Measurements from ENCODE around the gene RALA. TPM values are rescaled to one million over a fixed set of nuclear protein-coding genes. Genes with fewer than 3 reads are reported as not detected.

RALA gene
- total RNA-seq, 2 experiments from 2014 or later = 32.5 to 32.8 TPM

DNA sequence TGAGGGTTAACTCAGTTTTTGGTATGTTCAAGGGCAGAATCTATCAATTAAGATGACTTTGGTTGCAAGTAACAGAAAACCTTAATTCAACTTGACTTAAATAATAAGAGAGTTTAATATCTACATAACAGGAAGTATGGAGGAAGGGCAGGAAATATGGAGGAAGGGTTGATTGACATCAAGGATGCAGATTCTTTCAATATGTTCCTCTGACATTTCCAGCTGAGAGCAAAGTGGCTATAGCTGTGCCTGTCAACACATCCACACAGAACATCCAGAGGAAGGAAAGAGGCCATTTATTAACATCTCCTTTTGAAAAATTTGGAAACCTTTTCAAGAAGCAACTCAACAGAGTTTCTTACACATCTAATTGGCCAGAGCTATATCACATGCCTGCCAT lies 19.4 kb upstream of the RALA start:
- TF ChIP-seq, protein P1, sequence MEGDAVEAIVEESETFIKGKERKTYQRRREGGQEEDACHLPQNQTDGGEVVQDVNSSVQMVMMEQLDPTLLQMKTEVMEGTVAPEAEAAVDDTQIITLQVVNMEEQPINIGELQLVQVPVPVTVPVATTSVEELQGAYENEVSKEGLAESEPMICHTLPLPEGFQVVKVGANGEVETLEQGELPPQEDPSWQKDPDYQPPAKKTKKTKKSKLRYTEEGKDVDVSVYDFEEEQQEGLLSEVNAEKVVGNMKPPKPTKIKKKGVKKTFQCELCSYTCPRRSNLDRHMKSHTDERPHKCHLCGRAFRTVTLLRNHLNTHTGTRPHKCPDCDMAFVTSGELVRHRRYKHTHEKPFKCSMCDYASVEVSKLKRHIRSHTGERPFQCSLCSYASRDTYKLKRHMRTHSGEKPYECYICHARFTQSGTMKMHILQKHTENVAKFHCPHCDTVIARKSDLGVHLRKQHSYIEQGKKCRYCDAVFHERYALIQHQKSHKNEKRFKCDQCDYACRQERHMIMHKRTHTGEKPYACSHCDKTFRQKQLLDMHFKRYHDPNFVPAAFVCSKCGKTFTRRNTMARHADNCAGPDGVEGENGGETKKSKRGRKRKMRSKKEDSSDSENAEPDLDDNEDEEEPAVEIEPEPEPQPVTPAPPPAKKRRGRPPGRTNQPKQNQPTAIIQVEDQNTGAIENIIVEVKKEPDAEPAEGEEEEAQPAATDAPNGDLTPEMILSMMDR (IDR thresholded peaks at IDR 0.05) = no peak
- ATAC-seq (no peak), DNase-seq (no peak)
- POLR2A ChIA-PET = interaction anchor here (0.9 to 2.3 kb wide), 2 partner anchors 19 to 20 kb away, joined by 3 to 7 read pairs; partner anchors contain the start of gene RALA
- intact Hi-C loops (cut with micrococcal nuclease) = no loop called here
- Mint-ChIP-seq H3K27ac (no peak overlapping the region), H3K4me1 (ENCODE audit: low read depth) (peaks cover 33% of the 10 kb centered on the region), H3K36me3 (ENCODE audit: low read depth) (no peaks in the 10 kb centered on the region), H3K9me3 (peaks cover 8% of the 10 kb centered on the region), H3K4me3 (no peak overlapping the region), H3K27me3 (no peaks in the 10 kb centered on the region)
- CTCF ChIA-PET = interaction anchor here (1.9 to 4.0 kb wide), 2 partner anchors 11 to 24 kb away, joined by 4 to 15 read pairs; no protein-coding TSS in a partner anchor

DNA sequence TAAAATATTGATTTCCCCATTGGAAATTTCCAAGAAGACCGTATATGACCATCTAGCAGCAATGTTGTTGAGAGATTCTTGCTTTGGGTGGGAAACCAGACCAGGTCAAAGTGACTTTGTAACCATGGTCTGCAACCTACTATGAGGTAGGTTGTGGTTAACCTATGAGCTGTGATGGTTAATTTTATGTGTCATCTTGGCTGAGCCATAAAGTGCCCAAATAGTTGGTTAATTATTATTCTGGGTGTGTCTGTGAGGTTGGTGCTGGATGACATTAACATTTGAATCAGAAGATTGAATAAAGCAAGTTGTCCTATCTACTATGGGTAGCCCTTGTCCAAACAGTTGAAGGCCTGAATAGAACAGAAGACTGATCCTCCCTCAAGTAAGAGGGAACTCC lies 18.3 kb upstream of the RALA start:
- no peak overlapping the region for H3K27ac Mint-ChIP-seq
- peaks cover 8% of the 10 kb centered on the region for H3K9me3 Mint-ChIP-seq
- H3K36me3 Mint-ChIP-seq (ENCODE audit: low read depth) = no peaks in the 10 kb centered on the region
- no peak overlapping the region for H3K4me3 Mint-ChIP-seq
- DNase-seq (no peak), ATAC-seq (peak; percentile 37)
- intact Hi-C loops (cut with micrococcal nuclease) = no loop called here
- POLR2A ChIA-PET = interaction anchor here (0.8 to 2.3 kb wide), 3 partner anchors 9 to 23 kb away, joined by 3 to 7 read pairs (median 4); no protein-coding TSS in a partner anchor
- TF ChIP-seq, protein P1 (IDR thresholded peaks at IDR 0.05) = no peak
- CTCF ChIA-PET = interaction anchor here (0.9 to 1.2 kb wide), 2 partner anchors 10 to 25 kb away, joined by 4 to 5 read pairs; no protein-coding TSS in a partner anchor
- peaks cover 41% of the 10 kb centered on the region for H3K4me1 Mint-ChIP-seq (ENCODE audit: low read depth)
- peaks cover 3% of the 10 kb centered on the region for H3K27me3 Mint-ChIP-seq

DNA sequence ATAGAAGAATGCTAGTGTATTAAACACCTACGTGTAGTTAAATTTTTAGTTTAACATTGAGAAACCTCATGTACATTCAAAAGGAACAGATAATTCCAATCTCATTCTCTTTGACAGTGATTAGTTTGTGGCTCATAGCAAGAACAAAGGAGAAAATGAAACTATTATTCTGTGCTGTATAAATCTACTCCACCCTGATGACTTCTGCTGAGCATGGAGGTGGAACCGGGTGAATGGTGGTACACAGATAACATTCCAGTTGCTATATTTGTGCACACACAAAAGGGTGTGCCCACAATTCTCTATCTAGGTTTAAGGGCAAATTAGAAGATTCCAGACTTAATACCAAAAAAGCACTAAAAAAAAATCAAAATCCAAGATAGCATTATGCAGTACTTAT lies 17.0 kb upstream of the RALA start:
- no peaks in the 10 kb centered on the region for H3K36me3 Mint-ChIP-seq (ENCODE audit: low read depth)
- TF ChIP-seq, protein P1 (IDR thresholded peaks at IDR 0.05) = no peak
- no peak overlapping the region for H3K27ac Mint-ChIP-seq
- peaks cover 45% of the 10 kb centered on the region for H3K4me1 Mint-ChIP-seq (ENCODE audit: low read depth)
- no peak overlapping the region for H3K4me3 Mint-ChIP-seq
- no peak for DNase-seq
- ATAC-seq = no peak
- peaks cover 9% of the 10 kb centered on the region for H3K27me3 Mint-ChIP-seq
- ChIA-PET POLR2A (no interaction called here), CTCF (interaction anchor here (1.3 kb wide), 1 partner anchor 117 kb away, joined by 3 read pairs; no protein-coding TSS in a partner anchor)
- intact Hi-C loops (cut with micrococcal nuclease) = no loop called here
- H3K9me3 Mint-ChIP-seq = peaks cover 8% of the 10 kb centered on the region

DNA sequence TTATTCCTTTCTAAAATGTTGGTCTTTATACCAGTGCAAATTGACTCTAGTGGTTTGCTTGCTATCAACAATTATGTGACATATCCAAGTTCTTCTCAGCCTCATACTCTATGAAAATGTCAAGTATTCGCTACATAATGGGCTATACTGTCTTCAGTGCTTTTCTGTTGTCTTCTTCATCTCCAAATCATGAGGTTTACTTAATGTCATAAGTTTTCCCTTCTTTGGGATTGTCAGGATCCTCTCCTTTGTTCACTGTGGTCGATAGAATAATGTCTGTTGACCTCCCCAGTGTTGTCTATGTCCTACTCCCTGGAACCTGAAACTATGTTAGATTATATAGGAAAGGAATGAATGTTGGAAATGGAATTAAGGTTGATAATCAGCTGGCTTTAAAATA lies 16.4 kb upstream of the RALA start:
- TF ChIP-seq, protein P1 (IDR thresholded peaks at IDR 0.05) = no peak
- ChIA-PET CTCF (interaction anchor here (1.3 kb wide), 1 partner anchor 116 kb away, joined by 3 read pairs; no protein-coding TSS in a partner anchor), POLR2A (interaction anchor here (0.6 kb wide), 1 partner anchor 9 kb away, joined by 3 read pairs; no protein-coding TSS in a partner anchor)
- Mint-ChIP-seq H3K36me3 (ENCODE audit: low read depth) (no peaks in the 10 kb centered on the region), H3K27ac (no peak overlapping the region), H3K9me3 (peaks cover 8% of the 10 kb centered on the region), H3K4me1 (ENCODE audit: low read depth) (peaks cover 45% of the 10 kb centered on the region), H3K27me3 (peaks cover 9% of the 10 kb centered on the region), H3K4me3 (no peak overlapping the region)
- intact Hi-C loops (cut with micrococcal nuclease) = no loop called here
- DNase-seq (no peak), ATAC-seq (no peak)

DNA sequence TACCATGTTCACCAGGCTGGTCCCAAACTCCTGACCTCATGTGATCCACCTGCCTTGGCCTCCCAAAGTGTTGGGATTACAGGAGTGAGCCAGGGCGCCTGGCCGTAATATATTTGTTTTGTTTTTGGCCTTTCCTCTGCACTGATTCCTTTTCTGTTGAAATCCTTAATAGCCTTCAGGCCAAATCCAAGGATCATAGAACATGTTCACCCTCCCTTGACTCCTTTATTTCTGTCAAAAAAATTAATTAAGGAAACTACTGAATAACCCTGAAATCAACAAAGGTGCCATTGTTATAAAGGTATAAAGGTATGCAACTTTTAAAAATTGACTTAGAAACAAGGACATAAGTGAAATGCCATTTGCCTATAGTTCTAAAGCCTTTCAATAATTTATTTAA lies 15.5 kb upstream of the RALA start:
- ChIA-PET CTCF (interaction anchor here (0.9 kb wide), 1 partner anchor 28 kb away, joined by 3 read pairs; no protein-coding TSS in a partner anchor), POLR2A (no interaction called here)
- H3K27ac Mint-ChIP-seq = no peak overlapping the region
- TF ChIP-seq, protein P1 (IDR thresholded peaks at IDR 0.05) = no peak
- intact Hi-C loops (cut with micrococcal nuclease) = no loop called here
- peaks cover 12% of the 10 kb centered on the region for H3K27me3 Mint-ChIP-seq
- no peaks in the 10 kb centered on the region for H3K36me3 Mint-ChIP-seq (ENCODE audit: low read depth)
- no peak overlapping the region for H3K4me3 Mint-ChIP-seq
- no peak for DNase-seq
- ATAC-seq = no peak
- H3K9me3 Mint-ChIP-seq = peaks cover 8% of the 10 kb centered on the region
- H3K4me1 Mint-ChIP-seq (ENCODE audit: low read depth) = peaks cover 45% of the 10 kb centered on the region

All from activated CD8-positive, alpha-beta T cell treated with anti-CD3 and anti-CD28 coated beads for 36 hours (primary cell).